Islet precursor cell (in vitro differentiated cells): ENCODE measurements around the gene ARID1A.

Experiments used
- DNase-seq: peaks from one replicate; pipeline ENCODE4 v3.0.0-alpha.2; 2018

ARID1A gene

DNA sequence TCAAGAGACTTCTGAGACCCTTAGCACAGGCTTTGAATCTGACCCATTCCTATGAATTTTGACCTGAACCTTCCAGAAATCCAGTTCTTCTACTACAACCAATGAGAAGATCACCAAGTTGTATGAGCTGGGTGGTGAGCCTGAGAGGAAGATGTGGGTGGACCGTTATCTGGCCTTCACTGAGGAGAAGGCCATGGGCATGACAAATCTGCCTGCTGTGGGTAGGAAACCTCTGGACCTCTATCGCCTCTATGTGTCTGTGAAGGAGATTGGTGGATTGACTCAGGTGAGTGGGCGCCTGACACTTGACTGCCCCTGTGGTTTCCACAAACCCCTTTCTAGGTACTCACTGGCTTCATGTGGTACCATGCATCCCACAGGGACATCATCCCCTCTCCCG lies 71.9 kb downstream of the ARID1A start:
- DNase-seq = no peak

DNA sequence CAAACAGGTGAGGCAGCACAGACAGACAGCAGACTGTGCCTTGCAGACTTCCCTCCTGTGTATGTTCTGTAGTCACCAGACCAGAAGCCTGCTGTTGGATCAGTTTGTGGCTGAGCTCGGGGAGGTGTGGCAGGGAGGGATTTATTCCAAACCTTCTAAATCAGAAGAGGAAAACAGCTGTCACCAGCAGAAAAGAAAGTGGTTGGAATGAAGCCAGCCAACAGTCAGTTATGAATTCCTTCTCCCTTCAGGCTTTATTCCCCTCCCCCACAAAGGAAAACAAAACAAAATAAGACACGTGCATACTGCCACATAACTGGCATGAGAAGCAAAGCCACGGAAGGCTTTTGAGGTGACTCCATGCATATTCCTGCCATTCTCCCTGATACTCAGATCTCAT lies 72.9 kb downstream of the ARID1A start:
- DNase-seq = no peak

- DNase-seq = no peak
Measured at GRCh38 chr1:26771285-26771642, 75.4 kb downstream of the ARID1A start.

- peak; percentile 87 for DNase-seq
Measured at GRCh38 chr1:26771643-26772321, 76.0 kb downstream of the ARID1A start.

DNA sequence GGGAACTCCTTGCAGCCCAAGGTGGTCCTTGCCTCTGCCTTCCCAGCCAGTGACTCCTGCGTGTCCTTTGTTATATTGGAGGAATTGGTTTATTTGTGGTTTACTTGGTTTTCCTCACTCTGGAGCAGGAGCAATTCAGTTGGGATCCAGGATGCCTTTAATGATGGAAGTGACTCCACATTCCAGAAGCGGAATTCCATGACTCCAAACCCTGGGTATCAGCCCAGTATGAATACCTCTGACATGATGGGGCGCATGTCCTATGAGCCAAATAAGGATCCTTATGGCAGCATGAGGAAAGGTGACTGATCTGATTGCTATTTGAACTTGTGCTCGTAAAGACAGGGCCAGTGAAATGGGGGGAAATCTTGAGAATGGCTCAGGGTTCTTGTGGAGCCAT lies 76.9 kb downstream of the ARID1A start:
- DNase-seq = peak; percentile 73

DNA sequence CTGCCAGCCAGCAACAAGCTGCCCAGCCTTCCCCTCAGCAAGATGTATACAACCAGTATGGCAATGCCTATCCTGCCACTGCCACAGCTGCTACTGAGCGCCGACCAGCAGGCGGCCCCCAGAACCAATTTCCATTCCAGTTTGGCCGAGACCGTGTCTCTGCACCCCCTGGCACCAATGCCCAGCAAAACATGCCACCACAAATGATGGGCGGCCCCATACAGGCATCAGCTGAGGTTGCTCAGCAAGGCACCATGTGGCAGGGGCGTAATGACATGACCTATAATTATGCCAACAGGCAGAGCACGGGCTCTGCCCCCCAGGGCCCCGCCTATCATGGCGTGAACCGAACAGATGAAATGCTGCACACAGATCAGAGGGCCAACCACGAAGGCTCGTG lies 78.6 kb downstream of the ARID1A start:
- DNase-seq = no peak

DNA sequence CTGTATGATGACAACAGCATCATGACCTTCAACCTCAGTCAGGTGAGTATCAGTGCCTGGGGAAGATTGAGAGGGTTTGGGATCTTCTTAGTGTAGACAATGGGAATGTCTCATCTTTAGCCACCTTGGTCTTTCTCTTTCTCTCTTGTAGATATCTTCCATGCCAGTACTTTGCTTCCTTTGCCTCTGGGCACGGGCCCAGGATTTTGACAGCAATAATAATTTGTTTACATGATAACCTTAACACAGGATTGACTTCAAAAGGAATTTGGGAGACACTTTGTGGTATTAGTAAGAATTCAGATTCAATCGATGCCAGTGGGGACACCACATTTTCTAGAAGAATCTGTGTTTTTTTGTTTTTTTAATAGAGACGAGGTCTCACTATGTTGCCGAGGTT lies 79.9 kb downstream of the ARID1A start:
- no peak for DNase-seq

- DNase-seq = no peak
Measured at GRCh38 chr1:26779098-26779668, 83.4 kb downstream of the ARID1A start.

DNA sequence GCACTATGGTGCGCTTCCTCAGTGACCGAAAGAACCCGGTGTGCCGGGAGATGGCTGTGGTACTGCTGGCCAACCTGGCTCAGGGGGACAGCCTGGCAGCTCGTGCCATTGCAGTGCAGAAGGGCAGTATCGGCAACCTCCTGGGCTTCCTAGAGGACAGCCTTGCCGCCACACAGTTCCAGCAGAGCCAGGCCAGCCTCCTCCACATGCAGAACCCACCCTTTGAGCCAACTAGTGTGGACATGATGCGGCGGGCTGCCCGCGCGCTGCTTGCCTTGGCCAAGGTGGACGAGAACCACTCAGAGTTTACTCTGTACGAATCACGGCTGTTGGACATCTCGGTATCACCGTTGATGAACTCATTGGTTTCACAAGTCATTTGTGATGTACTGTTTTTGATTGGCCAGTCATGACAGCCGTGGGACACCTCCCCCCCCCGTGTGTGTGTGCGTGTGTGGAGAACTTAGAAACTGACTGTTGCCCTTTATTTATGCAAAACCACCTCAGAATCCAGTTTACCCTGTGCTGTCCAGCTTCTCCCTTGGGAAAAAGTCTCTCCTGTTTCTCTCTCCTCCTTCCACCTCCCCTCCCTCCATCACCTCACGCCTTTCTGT lies 84.6 kb downstream of the ARID1A start:
- no peak for DNase-seq

DNA sequence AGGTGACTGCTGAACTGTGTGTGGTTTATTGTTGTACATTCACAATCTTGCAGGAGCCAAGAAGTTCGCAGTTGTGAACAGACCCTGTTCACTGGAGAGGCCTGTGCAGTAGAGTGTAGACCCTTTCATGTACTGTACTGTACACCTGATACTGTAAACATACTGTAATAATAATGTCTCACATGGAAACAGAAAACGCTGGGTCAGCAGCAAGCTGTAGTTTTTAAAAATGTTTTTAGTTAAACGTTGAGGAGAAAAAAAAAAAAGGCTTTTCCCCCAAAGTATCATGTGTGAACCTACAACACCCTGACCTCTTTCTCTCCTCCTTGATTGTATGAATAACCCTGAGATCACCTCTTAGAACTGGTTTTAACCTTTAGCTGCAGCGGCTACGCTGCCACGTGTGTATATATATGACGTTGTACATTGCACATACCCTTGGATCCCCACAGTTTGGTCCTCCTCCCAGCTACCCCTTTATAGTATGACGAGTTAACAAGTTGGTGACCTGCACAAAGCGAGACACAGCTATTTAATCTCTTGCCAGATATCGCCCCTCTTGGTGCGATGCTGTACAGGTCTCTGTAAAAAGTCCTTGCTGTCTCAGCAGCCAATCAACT lies 85.5 kb downstream of the ARID1A start:
- DNase-seq = no peak

DNA sequence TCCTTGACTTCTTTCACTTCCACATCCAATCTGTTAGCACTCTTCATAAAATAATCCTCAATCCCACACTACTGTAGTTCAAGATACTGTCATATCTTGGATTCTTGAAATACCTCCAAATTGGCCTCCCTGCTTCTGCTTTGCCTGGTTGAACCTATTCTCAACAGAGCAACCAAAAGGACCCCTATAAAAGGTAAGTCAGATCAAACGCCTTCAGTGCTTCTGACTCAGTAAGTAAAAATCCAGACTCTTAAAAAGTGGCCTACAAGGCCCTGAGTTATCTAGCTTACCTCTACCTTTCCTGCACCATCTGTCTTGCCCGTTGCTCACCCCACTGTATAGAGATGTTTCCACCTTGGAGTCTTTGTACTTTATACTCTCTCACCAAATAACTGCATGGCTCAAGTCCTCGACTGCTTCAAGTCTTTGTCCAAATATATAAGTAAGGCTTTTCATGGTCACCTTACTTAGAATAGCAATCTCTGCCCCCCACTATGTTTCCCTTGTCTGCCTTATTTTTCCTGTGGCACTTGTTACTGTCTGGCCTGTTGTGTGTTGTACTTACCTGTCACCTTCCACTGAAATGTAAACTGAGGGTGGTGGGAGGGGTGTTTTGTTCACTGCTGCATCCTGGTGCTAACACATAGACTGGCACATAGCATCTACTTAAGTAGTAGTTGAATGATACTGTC lies 86.9 kb downstream of the ARID1A start:
- DNase-seq = no peak

DNA sequence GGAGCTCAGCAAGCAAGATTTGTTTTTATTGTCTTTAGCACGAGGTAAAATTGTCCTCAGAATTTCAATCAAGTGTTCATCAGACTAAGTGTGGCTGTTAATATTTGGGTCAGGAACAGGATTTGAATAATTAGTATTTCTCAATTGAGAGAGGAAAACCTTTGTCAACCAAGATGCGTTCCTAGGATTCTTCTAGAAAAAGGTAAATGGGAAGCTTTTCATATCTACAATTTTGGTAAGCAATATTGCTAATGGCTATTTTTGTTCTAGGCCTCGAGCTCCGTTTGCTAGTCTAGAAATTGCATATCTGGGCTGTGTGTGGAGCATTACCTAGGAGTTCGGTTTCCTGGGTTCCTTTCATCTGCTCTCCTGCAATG lies 87.8 kb downstream of the ARID1A start:
- DNase-seq = no peak

- DNase-seq = no peak
Measured at GRCh38 chr1:26784023-26784871, 88.4 kb downstream of the ARID1A start.

- DNase-seq = no peak
Measured at GRCh38 chr1:26784886-26785285, 89.1 kb downstream of the ARID1A start.

DNA sequence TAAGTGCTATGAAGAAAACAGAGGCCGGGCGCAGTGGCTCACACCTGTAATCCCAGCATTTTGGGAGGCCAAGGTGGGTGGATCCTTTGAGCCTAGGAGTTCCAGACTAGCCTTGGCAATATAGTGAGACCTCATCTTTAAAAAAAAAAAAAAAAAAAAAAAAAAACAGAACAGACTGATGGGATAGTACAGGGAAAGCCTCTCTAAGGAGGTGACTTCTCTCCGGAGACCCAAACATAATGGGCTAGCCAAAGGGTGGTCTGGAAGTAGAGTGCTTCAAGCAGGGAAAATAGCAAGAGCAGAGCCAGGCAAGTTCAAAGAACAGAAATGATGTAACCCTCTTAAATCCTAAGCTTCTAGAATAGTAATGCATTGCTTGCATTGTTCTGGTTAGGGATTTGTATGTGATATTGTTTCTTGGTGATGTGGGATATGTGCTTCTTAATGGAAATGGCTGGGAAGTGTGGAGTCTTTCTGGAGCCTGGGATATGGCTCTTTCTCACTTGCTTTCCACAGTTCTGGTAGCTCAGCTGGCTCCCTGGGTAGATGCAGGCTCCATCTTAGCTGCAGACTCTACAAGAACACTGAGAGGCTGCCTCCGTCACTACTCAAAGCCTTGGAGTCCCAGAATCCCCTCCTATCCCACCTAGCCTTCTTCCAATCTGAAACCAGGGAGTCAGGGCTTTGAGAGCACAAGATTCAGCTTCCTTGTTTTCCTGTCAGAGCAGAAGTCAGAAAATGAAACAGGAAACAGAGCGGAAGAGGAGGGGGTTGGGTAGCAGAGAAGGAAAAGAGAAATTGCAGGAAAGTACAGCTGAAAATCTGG lies 90.0 kb downstream of the ARID1A start:
- DNase-seq = peak; percentile 54

GRCh38 chr1:26786437-26787380 lies 90.9 kb downstream of the ARID1A start:
- peak; percentile 91 for DNase-seq

DNA sequence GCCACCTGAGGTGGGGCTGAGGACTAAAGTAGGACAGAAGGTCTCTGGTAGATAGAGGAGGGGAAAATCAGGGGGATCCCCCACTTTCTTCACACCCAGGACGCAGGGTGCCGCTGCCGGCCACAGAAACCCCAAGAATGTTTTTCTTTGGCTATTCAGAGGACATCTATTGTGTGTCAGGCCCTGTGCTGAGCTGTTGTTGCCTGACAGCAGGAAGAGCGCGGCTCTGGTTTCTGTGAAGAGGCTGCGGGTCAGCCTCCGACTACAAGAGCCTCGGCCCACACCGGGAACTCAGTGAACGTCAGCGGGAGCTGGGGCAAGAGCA lies 91.5 kb downstream of the ARID1A start:
- no peak for DNase-seq

GRCh38 chr1:26787706-26788514 lies 92.1 kb downstream of the ARID1A start, which contains the start of gene PIGV:
PIGV (plus strand) TSS chr1:26787950; CDS start chr1:26790816, 2,866 bp downstream.
- peak; percentile 93 for DNase-seq

- no peak for DNase-seq
Measured at GRCh38 chr1:26788515-26788785, 92.6 kb downstream of the ARID1A start.
